Measurements from ENCODE around the gene NDUFAF8.

GRCh38 chr17:81287152-81287551, 48.0 kb downstream of the NDUFAF8 start:
- TF ChIP-seq CTCF (conservative IDR thresholded peaks at IDR 0.05): no peak
- TF ChIP-seq ZFX (IDR thresholded peaks at IDR 0.05): no peak
